ENCODE data around the gene ADAT3.

GRCh38 chr19:1945899-1946298 is 40.7 kb downstream of the ADAT3 start:
- TF ChIP-seq EZH2 (IDR thresholded peaks at IDR 0.05): no peak
- TF ChIP-seq POLR2AphosphoS5 (IDR thresholded peaks at IDR 0.05; ENCODE audit: borderline replicate concordance, low read depth, low read length): no peak
